HEK293 (cell line): ENCODE results near the gene DGCR2.
"Not testable (repeated sequence)": the region's sequence is repeated elsewhere in the genome, so short reads cannot be mapped to it uniquely, and the experiment has no call there.

Experiments
- CTCF ChIA-PET: fragments of 350-600 bp; formaldehyde crosslinking; extraction: SDS; loops from one replicate; lab custom pipeline; 2021; ENCODE audit warnings: antibody characterized with exemption; lab: Yijun Ruan, JAX
- POLR2A ChIA-PET: fragments of 300-600 bp; formaldehyde crosslinking; extraction: SDS; loops from one replicate; lab custom pipeline; 2020; ENCODE audit warnings: antibody characterized with exemption, inconsistent platforms; lab: Yijun Ruan, JAX
- H3K27ac ChIP-seq: fragments of 200-500 bp; sonication (Bioruptor generic); 2 replicates; pipeline ENCODE4 v1.5.1; 2014; ENCODE audit warnings: low read depth, low read length, control low read depth, inconsistent platforms; ENCODE audit errors: extremely low read depth
- H3K36me3 ChIP-seq, 2 experiments: fragments of 200-500 bp in 1 of 2; sonication (Bioruptor generic) in 1 of 2; 1 replicate in 1 of 2; 2 replicates in 1 of 2; pipeline ENCODE4 v1.5.1; 2014 to 2017; ENCODE audit warnings: inconsistent platforms in 2 of 2, low read length in 2 of 2; ENCODE audit not compliant: control insufficient read depth in 2 of 2, insufficient read depth in 1 of 2
- H3K4me1 ChIP-seq: fragments of 200-500 bp; sonication (Bioruptor generic); 2 replicates; pipeline ENCODE4 v1.5.1; 2014; ENCODE audit warnings: mild to moderate bottlenecking, low read length, inconsistent platforms; ENCODE audit not compliant: control insufficient read depth, insufficient read depth
- H3K4me3 ChIP-seq: 2 replicates; pipeline ENCODE4 v1.5.1; 2011; ENCODE audit warnings: low read depth, mild to moderate bottlenecking, control low read depth, low read length, moderate library complexity
- H3K9me3 ChIP-seq: fragments of 200-500 bp; sonication (Bioruptor generic); 2 replicates; pipeline ENCODE4 v1.5.1; 2014; ENCODE audit warnings: low read depth, low read length, inconsistent platforms; ENCODE audit not compliant: control insufficient read depth, insufficient read depth
- GLIS1 ChIP-seq: fragments of 450-650 bp; formaldehyde crosslinking; IDR thresholded peaks from 2 replicates; pipeline ENCODE4 v1.5.1; 2016; ENCODE audit warnings: missing biosample characterization, missing genetic modification characterization

The DGCR2 gene

DNA sequence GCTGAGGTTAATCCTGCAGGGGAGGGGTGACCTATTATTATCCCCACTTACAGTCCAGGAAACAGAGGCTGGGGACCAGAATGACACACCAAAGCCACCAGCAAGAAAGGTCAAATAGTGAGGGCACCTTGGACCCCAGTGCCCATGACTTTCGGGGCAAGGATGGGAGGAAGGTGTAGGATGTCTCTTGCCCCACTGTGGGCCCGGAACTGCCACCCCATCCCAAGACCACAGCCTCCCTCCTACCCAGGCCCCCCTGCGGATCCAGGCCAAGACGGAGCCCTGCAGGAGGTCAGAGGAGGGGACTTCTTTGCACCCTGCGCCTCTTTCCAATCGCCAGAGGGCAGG, 87.1 kb downstream of the DGCR2 start:
- not testable (repeated sequence) for H3K27ac ChIP-seq, H3K4me3 ChIP-seq
- peak; percentile 41; the same call in 1 of the 2 replicates for TF ChIP-seq GLIS1 (tag by site-specific recombination)
- TF ChIP-seq, all 188 proteins: peak for 1; not testable (repeated sequence) for 187
- CTCF ChIA-PET = interaction anchor here (0.7 to 0.8 kb wide), 2 partner anchors 26 to 145 kb away, joined by 3 read pairs; no protein-coding TSS in a partner anchor
- POLR2A ChIA-PET = interaction anchor here (1.0 kb wide), 2 partner anchors 8 to 42 kb away, joined by 3 to 5 read pairs; no protein-coding TSS in a partner anchor
- H3K9me3 ChIP-seq, H3K4me1 ChIP-seq: not testable (repeated sequence)
- H3K36me3 ChIP-seq = peaks cover 0 to 25% of the 10 kb centered on the region in 2 experiments; a peak in 1 of 3 replicates

DNA sequence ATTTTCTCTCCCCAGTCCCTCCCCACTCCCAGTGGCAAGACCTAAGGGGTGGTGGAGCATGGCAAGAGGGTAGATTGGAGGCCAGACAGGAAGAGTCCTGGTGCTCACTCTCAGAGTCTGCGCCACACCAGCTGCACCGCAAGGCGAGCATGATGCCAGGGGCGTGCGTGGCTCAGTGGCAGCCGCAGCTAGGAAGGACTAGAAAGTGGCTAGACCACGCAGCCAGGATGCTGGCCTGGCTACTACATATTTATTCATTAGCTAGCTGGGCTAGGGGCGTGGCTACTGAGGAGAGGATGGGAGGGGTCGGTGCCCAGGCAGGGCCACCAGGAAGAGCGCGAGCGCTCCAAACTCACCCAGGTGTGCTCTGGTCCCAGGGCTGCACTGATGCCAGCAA, 87.5 kb downstream of the DGCR2 start:
- H3K27ac ChIP-seq, H3K4me1 ChIP-seq, H3K4me3 ChIP-seq, H3K9me3 ChIP-seq, CTCF ChIA-PET: not testable (repeated sequence)
- peaks cover 0 to 22% of the 10 kb centered on the region in 2 experiments; a peak in 1 of 3 replicates for H3K36me3 ChIP-seq
- POLR2A ChIA-PET = interaction anchor here (1.0 kb wide), 1 partner anchor 9 kb away, joined by 3 read pairs; no protein-coding TSS in a partner anchor

DNA sequence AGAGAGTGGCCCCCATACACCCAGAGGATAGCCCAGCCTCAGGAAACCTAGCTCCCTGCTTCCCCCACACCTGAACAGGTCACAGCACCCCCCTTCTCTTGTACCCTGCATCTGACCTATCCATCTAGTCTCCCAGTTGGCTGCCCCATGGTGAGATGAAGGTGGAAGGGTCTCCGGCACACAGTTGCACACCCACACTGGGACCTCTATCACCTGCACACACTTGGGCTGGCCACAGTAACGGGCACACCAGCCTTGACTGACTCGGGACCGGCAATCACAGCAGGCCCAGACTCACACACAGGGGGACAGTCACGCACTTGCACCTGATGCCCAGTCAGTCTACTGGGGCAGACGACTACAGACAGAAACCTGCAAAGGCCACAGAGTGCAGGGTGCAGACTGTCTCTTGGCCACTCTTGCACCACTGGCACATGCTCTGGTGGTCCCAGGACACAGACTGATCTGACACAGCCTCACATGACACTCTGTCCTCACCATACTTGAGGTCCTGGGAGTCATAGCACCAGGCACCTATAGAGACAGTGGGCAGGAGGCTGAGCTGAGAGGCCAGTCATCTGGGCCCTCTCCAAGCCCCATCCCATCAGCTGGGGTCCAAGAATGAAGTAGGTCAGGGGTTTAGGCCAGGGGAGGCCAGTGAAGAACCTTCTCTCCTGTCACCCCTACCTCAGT, 88.0 kb downstream of the DGCR2 start:
- H3K4me1 ChIP-seq, H3K27ac ChIP-seq, H3K9me3 ChIP-seq, H3K4me3 ChIP-seq: not testable (repeated sequence)
- CTCF ChIA-PET = interaction anchor here (0.7 kb wide), 1 partner anchor 22 kb away, joined by 3 read pairs; no protein-coding TSS in a partner anchor
- peaks cover 0 to 16% of the 10 kb centered on the region in 2 experiments; a peak in 1 of 3 replicates for H3K36me3 ChIP-seq
- POLR2A ChIA-PET = interaction anchor here (1.0 kb wide), 1 partner anchor 9 kb away, joined by 3 read pairs; no protein-coding TSS in a partner anchor

DNA sequence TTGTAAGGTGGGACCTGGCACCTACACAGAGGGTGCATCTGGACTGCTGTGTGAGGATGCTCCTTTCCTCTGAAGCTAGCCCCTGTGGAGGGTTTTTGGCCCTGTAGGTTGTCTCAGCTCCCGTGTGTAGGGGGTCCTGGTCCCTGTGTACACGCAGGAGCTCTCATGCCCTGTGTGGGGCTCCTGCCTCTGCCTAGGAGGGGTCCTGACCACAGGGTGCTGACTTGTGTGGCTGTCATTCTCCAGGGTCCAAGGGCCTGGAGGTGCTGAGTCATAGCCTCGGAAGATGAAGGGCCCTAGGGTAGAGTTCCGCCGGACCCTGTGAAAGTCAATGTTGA, 88.7 kb downstream of the DGCR2 start:
- H3K27ac ChIP-seq, H3K4me3 ChIP-seq, H3K9me3 ChIP-seq, H3K36me3 ChIP-seq, POLR2A ChIA-PET, H3K4me1 ChIP-seq: not testable (repeated sequence)
- CTCF ChIA-PET = interaction anchor here (0.7 kb wide), 1 partner anchor 22 kb away, joined by 3 read pairs; no protein-coding TSS in a partner anchor

DNA sequence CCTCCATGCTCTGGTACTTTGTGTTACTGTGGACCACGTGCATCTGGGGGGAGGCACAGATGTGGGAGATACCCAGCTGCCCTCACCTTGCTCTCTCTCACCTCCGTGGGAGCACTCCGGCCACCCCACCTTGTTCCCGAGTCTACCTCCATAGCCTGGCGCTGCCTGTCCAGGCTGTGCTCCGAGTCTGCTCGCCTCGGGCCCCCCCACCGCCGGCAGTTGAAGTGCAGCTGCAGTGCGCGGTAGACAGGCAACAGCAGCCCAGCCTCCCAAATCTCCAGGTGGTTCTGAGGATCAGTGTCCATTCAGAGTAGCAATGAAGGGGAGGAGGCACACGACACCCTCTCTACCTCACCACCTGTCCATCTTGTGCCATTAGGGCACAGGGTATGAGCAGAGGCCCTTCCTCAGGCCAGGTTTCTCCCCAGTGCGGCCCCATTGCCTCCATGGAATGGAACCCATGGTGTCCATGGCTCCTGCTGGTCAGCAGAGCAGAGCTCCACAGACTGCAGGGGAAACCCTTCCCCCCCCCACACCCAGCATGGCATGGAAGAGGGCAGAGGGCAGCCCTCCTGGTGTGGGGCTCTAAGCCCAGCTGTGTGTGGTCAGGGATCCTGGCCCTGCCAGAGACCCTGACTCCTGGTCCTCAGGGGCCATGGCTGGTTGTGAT, 89.2 kb downstream of the DGCR2 start:
- H3K9me3 ChIP-seq, POLR2A ChIA-PET, H3K4me3 ChIP-seq, H3K36me3 ChIP-seq, H3K27ac ChIP-seq, H3K4me1 ChIP-seq: not testable (repeated sequence)
- CTCF ChIA-PET = interaction anchor here (0.7 kb wide), 1 partner anchor 23 kb away, joined by 3 read pairs; no protein-coding TSS in a partner anchor

DNA sequence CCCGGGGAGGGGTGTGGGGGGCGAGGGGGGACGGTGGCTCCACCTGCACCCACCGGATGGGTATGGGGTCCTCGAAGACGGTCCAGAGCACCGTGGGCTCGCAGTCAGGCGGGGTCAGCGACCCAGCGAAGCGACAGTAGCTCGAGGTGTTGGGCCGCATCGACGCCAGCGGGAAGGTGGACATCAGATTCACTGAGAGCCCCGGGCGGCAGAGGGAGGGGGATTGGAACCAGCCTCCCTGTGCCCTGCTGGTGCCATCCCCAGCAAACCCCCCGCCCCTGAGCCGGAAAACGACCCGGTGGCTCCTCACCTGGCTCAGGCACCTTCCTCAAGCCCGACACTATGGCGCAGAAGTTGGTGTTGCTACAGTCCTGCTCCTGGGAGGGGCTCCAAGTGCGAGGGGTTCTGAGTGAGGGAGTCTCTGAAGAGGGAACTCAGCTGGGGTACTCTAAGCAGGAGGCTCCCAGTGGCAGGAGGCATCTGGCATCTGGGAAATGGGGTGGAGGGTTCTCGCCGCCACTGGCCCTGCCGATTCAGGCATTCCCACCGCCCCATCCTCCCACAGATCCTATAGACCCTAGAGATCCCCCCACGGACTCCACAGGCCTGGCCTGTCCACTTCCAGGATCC, 89.9 kb downstream of the DGCR2 start:
- H3K27ac ChIP-seq, H3K9me3 ChIP-seq, POLR2A ChIA-PET, H3K4me1 ChIP-seq, H3K4me3 ChIP-seq, H3K36me3 ChIP-seq, CTCF ChIA-PET: not testable (repeated sequence)

DNA sequence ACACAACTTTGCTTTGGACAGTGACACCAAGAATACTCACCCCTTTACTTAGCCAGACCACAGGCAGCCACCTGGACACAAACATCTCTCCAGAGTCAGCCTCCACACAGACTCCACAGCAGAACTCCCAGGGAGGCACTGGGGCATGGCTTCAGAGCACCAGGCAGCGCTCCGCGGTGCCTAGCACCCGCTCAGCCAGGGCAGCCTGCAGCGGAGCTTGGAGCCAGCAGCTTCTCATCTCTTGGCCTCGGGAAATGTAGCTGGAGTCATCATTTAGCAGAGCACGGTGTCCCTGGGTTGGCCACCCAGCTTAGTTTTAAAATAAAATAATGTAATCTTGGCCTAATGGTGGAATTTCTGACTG, 91.3 kb downstream of the DGCR2 start:
- H3K9me3 ChIP-seq, H3K27ac ChIP-seq, H3K4me3 ChIP-seq, POLR2A ChIA-PET, H3K36me3 ChIP-seq, H3K4me1 ChIP-seq, CTCF ChIA-PET: not testable (repeated sequence)

DNA sequence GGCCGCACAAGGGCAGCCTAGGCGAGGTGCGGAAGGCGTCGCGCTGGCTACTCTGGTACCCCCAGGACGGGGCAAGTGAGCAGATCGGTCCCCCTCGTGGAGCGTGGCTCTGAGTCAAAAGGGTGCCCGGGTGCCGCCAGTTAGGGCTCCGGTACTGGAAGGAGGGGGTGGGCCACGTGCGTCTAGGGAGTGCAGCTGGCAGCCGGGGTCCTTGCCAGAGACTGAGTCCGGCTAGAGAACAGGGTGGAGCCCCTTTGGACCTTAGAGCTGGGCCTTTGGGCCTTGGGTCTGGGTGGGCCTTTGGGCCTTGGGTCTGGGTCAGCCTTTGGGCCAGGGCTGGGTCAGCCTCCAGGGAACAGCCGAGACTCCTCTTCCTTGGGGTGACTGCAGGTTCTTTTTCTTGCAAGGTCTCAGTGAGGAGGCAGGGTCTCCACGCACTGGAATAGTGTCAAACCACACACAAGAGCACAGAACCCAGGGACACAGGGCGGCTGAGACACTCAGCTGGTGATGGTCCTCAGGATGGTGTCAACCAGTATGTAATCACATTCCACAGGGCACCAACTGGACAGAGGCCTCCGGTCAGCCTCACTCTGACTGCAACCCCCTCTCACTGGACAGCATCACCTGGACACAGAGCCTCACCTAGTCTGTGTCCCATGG, 91.9 kb downstream of the DGCR2 start:
- H3K9me3 ChIP-seq, H3K4me3 ChIP-seq, H3K36me3 ChIP-seq, H3K4me1 ChIP-seq, H3K27ac ChIP-seq, POLR2A ChIA-PET, CTCF ChIA-PET: not testable (repeated sequence)

DNA sequence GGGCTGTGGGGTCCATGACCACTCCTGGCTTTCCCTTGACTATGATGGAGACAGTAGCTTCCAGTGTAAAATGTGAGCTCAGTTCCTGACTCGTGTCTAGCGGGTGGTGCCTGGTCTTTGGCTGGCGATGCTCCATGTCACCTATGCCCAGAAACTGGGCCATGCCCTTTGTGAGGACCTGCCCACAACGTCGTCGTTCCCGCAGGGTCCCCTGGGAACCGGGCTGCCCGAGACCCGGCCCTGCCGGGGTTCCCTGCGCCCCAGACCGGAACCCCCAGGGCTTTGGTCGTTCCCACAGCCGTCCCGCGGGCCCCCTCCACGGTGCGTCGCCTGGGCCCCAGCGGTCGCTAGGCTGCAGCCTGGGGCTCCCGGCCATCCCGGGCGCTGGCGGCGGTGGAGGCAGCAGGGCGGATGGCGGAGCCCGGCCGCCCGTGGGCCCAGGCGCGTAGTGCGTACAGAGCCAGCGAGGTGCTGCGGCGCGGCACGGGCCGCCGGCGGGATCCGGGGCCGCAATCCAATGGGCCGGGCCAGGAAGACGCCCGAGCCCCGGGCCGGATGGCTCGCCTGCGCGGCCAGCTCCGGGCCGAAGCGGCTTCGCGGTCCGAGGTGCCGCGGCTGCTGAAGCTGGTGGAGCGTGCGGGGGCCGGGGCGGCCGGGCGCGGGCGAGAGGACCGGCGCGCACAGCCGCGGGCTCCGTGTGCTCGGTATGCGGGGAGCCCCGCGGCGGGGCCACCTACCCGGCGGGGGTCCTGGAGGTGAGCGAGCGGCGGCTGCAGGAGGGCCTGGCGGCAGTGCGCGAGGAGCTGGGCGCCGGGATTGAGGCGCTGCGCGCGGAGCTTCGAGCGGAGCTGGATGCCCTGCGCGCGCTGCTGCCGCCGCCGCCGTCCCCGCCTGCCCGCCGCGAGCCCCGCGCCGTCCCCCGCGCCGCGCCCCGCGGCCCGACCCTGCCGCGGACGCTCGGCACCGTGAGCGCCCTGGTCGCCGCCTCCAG, 92.8 kb downstream of the DGCR2 start:
- H3K9me3 ChIP-seq, H3K4me3 ChIP-seq, H3K36me3 ChIP-seq, H3K27ac ChIP-seq, H3K4me1 ChIP-seq, CTCF ChIA-PET, POLR2A ChIA-PET: not testable (repeated sequence)
